Fibroblast of lung (primary cell): Measurements from ENCODE around the gene YBX3.

Experiments used
- EZH2 ChIP-seq: IDR thresholded peaks from 2 replicates; pipeline ENCODE4 v1.5.1; 2012; ENCODE audit warnings: low read length, control low read depth, mild to moderate bottlenecking; ENCODE audit errors: missing control alignments
- TF ChIP-seq, protein P1 (sequence below), 2 donors: IDR thresholded peaks in 1 of 2; conservative IDR thresholded peaks in 1 of 2; 1 replicate in 1 of 2; 2 replicates in 1 of 2; pipeline ENCODE4 v1.5.1; 2011 to 2012; ENCODE audit warnings: low read length in 2 of 2, control low read depth in 1 of 2, inconsistent platforms in 1 of 2, low read depth in 1 of 2, mild to moderate bottlenecking in 1 of 2

DNA sequence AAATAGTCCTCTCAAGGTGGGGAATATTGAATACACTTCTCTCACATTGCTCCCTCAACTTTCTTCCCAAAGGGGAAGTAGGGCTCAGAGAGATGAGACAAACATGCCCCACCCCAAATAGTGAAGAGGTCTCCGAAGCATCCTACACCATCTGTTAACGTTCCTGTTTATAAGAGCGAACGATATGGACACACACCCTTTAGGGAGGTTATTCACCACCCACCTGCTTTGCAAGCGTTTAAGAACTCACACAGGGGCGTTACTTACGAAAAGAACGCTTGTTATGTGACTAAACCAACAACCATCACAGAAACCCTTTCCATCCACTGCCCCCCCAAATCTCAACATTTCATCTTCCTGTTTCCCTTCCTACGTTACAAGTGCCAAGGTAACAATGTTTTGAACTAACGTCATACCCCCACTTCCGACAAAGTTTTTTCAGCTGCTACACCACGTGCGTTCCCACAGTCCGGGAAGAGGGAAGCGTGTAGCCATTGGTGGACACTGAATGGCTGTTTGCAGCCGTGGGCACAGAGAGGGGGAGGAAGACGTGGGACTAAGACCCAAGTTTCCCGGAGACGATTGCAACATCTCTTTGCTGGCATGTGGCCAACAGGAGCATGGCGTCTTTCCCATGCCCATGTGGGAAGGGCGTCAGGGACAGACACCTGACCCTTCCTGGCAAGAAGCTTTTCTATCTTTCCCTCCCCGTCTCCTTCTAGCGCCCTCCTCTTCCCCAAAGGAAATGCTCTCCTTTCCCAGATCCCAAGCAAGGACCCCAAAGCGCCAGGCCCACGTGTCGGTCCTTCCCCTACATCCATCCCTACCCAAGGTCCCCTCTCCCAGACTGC, 1.2 kb downstream of the YBX3 start:
- TF ChIP-seq, protein P1, sequence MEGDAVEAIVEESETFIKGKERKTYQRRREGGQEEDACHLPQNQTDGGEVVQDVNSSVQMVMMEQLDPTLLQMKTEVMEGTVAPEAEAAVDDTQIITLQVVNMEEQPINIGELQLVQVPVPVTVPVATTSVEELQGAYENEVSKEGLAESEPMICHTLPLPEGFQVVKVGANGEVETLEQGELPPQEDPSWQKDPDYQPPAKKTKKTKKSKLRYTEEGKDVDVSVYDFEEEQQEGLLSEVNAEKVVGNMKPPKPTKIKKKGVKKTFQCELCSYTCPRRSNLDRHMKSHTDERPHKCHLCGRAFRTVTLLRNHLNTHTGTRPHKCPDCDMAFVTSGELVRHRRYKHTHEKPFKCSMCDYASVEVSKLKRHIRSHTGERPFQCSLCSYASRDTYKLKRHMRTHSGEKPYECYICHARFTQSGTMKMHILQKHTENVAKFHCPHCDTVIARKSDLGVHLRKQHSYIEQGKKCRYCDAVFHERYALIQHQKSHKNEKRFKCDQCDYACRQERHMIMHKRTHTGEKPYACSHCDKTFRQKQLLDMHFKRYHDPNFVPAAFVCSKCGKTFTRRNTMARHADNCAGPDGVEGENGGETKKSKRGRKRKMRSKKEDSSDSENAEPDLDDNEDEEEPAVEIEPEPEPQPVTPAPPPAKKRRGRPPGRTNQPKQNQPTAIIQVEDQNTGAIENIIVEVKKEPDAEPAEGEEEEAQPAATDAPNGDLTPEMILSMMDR (conservative IDR thresholded peaks at IDR 0.05 in 1 of 2, IDR thresholded peaks at IDR 0.05 in 1 of 2; ENCODE audit: low read depth in 1 of 2, low read length in 2 of 2) = peak in 1 of 2 donors; percentile 3
- no peak for TF ChIP-seq EZH2
